Stimulated activated CD8-positive, alpha-beta memory T cell treated with anti-CD3 and anti-CD28 coated beads, Interleukin-7, amount 100 ng/mL, for 4 hours (primary cell): ENCODE data around the gene MORN5.
"Not testable (repeated sequence)": the region's sequence is repeated elsewhere in the genome, so short reads cannot be mapped to it uniquely, and the experiment has no call there.

Experiments used
- DNase-seq, 2 donors: peaks; one replicate each; pipeline ENCODE4 v3.0.0-alpha.2; 2020; ENCODE audit warnings: low read depth in 2 of 2

The MORN5 gene

DNA sequence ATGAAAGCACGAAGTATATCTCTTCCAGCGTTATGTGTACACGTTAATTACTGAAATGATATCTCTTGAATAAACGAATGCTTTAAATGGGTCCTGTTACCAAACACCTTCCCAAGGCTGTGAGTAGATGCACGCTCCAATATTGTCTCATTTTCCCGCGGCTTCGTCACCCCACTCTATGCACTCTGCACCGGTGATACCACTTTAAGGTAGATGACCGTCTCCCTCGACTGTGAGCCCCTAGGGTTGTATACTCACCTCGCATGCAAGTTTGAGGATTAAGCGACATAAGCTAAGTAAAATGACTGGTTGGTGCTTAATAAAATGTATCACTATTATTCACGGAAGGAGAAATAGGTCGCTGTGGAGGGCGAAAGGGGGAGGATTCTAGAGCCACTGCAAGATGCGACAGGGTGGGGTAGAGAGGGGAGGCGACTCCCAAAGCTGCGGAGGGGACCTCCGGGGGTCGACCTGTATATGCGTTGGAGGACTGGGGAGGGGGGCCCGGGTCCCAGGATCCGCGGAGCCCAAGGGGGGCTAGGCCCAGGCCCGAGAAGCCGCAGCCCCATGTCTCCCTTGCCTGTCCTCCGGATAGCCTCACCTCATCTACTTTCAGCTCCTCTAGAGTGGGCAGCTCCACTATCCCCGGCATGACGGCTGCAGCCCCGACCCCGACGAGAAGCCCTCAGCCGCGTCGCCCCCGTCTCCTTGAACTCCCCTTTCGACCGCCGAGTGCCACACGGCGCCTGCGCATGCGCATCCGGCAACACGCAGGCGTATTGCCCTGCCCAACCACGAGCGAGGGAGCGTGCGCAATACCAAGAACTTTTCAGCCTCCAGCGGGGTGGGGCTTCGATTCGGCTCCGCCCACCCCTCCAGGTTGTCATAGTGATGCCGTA lies at the start of gene MORN5, which contains the start of gene NDUFA8:
Gene MORN5 (plus strand): TSS at position 883 of the 899 bp plus-strand sequence. CDS start 65 bp downstream, outside the sequence.
Gene NDUFA8 (minus strand): TSS at position 754 of the 899 bp plus-strand sequence. CDS start 102 bp downstream, at position 652.
- peak; percentile 90 to 93 for DNase-seq

GRCh38 chr9:122110100-122110833 lies 49.4 kb upstream of the MORN5 start:
- no peak for DNase-seq

DNA sequence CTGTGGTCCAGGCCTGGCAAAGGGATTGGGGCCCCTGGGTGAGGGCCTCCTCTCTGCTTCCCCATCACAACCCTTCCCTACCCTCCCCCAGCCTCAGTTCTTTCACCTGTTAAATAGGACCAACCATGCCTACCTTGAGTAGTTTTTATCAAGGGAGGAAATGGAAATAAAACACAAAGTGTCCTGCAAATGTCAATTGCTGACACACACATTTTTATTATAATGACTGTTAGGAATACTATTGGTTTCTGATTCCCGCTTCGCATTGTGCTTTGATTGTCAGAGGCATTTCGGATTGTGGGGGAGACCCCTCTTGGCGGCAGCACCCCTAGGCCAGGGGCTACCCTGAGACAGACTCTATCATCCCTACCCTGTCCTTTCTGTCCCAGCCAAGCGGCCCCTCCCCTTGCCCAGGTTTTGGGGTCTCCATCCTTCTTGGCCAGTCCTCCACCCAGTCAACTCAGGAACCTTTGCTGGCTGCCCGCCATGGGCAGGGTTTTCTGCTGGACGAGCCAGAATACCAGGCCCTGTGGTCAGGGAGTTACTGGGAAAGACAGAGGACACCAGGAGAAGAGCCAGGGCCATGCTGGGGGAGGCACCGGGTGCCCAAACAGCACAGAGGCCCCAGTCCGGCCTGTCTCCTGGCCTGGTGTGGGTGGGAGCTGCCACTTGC lies 48.2 kb upstream of the MORN5 start:
- DNase-seq = no peak

GRCh38 chr9:122112238-122112637 lies 47.5 kb upstream of the MORN5 start:
- DNase-seq = no peak

- no peak for DNase-seq
Observed at GRCh38 chr9:122113574-122113973, 46.1 kb upstream of the MORN5 start.

DNA sequence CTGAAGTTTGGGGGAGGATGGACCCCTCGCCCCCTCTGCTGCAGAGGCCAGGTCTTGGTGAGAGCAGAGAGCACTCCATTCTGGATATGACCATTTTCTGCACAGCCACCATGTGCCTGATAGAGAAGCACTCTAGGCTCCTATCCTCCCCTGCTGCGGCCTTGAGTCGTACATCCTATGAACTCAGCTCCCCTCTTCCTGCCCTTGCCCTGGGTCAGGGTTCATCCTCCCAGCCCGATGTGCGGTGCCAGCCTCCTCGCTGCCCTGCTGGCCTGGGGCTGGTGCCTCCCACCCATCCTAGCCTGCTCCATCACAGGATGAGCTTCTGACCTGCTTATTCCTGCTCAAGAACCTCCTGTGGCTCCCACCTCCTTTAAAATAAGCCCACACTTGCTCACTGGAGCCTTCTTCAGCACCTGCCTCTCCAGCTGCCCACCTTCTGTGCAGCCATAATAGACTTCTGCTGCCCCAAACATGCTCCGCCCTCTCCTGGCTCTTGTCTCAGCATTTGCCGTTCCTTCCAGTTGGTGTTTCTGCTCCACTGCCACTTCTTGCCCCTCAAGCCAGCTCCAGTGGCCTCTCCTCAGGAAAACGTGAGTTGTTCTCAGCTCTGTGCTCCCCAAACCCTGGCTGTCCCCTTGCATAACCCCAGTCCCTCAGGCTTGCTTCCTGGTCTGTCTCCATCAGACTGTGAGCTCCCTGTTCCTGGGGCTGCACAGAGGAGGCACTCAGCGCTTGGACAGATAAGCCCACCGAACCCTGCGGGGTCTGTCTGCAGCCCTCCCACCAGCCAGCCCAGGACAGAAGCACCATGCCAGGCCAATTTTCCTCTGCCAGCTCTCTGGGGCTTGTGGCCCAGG lies 44.3 kb upstream of the MORN5 start:
- no peak for DNase-seq

DNA sequence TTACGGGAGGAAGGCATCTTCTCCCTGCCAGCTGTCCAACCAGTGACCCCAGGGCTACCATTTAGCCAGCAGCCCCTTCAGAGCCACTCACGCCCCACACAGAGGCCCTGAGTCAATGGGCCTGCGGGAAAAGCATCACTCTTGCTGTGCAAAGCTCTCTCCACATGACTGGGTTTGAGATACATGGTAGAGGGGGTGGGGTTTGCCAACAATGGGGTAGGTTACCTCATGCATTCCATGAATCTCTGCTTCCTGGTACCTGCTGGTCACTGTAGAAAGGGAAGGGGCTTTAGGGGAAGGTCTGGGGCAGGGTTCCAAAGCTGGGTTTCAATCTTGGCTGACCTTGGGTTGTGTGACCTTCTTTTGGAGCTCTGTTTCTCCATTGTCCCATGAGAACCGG lies 43.7 kb upstream of the MORN5 start:
- no peak for DNase-seq

- no peak for DNase-seq
Observed at GRCh38 chr9:122116448-122117173, 43.1 kb upstream of the MORN5 start.

DNA sequence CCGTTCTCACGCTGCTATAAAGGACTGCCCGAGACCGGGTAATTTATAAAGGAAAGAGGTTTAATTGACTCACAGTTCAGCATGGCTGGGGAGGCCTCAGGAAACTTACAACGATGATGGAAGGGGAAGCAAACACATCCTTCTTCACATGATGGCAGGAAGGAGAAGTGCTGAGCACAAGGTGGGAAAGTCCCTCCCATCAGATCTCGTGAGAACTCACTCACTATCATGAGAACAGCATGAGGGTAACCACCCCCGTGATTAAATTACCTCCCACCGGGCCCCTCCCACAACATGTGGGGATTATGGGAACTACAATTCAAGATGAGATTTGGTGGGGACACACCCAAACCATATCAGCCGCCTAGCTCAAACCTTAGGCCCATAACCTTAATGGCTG lies 42.5 kb upstream of the MORN5 start:
- DNase-seq = not testable (repeated sequence)

- DNase-seq = no peak
Observed at GRCh38 chr9:122118343-122119165, 41.2 kb upstream of the MORN5 start.

GRCh38 chr9:122119166-122119521 lies 40.6 kb upstream of the MORN5 start:
- DNase-seq = no peak

- no peak for DNase-seq
Observed at GRCh38 chr9:122119721-122120120, 40.0 kb upstream of the MORN5 start.

DNA sequence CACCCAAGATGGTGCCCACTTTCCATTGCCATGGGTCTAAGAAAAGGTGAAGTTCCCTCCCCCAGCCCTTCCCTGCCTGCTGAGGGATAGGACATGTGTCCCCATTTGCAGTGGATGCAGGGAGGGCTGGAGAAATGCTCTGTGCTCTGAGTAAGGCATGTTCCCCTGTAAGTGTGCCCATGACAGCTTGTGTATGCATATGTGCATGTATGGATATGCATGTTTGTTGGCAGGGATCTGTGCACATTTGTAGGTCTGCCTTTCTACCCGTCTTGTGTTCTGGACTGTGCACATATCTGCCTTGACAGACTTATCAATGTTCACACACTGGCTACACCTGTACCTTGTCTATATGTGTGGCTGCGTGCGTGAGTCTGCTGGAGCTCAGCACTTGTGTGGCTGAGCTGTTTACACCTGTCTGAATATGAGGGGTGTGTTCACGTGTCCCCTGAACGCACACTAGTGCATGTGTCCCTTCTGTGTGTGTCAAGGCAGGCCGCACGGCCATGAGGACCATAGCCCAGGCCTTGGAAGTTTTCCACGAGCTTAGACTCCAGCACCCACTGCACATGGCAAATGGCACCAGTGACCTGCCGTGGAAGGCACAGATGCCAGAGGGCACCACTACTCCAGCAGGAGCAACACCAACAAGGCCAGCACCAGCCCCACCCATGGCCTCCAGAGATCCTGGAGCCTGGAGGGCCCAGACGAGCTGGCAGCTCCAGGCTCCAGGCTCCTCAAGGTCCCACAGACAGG lies 39.2 kb upstream of the MORN5 start:
- no peak for DNase-seq

DNA sequence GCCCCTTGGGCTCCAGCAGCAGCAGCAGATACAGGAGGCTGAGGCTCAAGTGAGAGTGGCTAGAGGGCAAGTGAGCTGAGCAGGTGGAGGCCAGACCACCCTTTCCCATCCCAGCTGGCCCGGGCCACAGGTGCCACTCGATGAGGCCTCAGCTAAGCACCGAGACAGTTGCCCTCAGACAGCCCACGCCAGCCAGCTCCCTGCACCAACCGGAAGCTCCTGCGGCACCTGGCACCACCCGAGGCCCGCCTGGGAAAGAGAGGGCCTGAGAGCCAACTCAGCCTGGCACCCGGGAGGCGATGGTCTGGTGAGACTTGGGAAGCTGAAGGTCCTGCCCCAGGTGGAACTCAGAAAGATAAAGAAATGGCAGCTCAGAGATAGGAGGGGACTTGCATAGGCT lies 38.3 kb upstream of the MORN5 start:
- no peak for DNase-seq

DNA sequence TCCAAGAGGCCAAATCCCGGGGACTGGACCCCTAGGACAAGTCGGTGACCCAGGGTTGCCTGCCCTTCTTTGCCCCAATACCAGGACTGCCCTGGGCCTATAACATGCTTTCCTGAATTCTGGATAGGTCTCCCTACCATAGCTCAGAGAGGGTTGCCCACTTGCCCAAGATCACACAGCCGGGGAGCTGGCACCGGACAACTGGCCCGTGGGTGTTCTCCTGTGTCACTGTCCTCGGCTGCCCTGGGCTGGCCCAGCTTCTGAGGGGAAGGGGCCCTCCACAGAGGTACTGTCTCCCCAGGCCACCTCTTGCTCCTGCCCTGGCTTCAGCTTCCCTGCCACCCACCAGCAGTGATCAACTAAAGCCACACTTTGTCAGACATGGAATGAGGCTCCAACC lies 37.8 kb upstream of the MORN5 start:
- DNase-seq = no peak

DNA sequence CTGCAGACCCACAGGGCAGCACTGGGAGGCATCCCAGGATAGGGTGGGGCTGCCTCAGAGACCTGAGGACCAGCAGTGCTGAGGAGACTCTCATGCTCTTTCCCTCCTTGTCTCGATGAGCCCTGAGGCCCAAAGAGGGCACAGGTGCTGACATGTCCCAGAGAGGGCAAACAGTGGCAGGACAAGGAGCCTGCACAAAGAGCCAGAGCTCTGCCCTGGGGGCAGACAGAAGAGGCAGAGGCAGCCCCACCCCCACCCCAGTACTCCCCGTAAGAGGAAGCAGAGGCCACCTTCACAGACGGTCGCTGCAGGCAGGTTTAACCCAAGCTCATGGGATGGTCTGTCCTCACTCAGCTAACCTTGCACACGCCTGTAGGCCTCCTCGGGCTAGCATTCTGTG lies 37.2 kb upstream of the MORN5 start:
- DNase-seq = no peak

DNA sequence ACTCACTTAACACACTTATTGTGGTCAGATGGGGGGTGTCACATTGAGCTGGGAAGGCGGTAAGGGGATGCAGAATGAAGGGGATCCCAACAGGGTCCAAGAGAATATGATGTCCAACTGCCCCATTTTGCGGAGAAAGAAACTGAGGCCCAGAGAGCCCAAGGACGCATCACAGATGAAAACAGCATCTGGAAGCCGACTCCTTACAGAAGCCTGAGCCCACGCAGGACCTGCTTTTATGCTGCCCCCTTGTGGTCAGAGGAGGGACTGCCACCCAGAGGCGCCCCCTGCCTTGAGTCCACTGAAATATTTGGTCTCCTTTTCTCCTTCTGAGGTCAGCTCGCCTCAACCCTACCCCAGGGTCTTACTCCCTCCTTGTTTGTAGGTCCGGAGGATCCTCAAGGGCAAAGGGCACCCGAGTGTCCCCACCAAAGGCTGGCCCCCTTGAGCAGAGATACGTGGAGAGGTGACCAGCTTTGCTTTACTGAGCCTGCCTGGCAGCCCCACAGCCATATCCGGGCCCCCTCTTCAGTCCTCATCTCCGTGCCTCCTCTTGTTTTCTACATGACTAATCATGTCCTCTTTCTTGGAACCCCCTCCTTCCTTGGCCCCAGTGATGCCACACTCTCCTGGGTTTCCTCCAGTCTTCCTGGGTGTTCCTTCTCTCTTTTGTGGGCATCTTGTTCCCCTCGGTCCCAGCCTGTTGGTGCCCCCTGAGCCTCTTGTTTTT lies 36.6 kb upstream of the MORN5 start:
- peak; percentile 42 to 44 for DNase-seq

GRCh38 chr9:122124048-122124447 lies 35.7 kb upstream of the MORN5 start:
- DNase-seq = no peak
